Measurements from ENCODE around the gene BBS9.
"Not testable (repeated sequence)": the region's sequence is repeated elsewhere in the genome, so short reads cannot be mapped to it uniquely, and the experiment has no call there.

The BBS9 gene

GRCh38 chr7:33452805-33453502 lies 323.6 kb downstream of the BBS9 start:
- no peak for DNase-seq

DNA sequence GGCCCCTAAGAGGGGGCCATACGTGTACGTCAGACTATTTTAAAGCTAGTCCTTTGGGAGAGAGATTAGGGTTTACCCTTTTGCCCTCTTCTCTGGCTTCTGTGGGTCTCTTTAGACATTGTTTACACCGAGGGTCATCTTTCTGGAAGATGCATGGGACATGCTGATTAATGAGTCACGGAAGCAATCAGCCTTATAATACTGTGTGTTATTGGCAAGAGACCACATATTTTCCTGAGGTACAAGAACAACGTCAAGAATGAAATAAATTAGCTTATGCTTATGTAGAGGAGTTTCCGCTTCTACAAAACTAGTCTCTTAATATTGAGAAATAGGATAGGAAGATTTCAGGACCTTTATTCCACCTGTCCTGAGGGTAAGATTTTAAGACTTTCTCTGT lies 327.7 kb downstream of the BBS9 start:
- DNase-seq = no peak

GRCh38 chr7:33458581-33458980 lies 329.2 kb downstream of the BBS9 start:
- no peak for DNase-seq

GRCh38 chr7:33459340-33459751 lies 330.0 kb downstream of the BBS9 start:
- DNase-seq = no peak

- no peak for DNase-seq
Measured at GRCh38 chr7:33463131-33463530, 333.8 kb downstream of the BBS9 start.

DNA sequence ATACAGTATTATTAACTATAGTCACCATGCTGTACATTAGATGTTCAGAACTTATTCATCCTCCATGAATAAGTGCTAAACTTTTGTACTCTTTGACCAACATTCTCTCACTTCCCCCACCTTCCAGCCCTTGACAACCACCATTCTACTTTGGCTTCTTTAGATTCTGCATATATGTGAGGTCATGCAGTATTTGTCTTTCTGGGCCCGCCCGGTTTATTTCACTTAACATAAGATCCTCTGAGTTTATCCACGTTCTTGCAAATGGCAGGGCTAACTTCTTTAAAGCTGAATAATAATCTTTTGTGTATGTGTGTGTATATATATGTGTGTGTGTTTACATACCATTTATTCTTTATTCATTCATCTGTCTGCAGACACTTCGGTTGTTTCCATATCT lies 336.8 kb downstream of the BBS9 start:
- no peak for DNase-seq

- no peak for DNase-seq
Measured at GRCh38 chr7:33471636-33472242, 342.4 kb downstream of the BBS9 start.

DNA sequence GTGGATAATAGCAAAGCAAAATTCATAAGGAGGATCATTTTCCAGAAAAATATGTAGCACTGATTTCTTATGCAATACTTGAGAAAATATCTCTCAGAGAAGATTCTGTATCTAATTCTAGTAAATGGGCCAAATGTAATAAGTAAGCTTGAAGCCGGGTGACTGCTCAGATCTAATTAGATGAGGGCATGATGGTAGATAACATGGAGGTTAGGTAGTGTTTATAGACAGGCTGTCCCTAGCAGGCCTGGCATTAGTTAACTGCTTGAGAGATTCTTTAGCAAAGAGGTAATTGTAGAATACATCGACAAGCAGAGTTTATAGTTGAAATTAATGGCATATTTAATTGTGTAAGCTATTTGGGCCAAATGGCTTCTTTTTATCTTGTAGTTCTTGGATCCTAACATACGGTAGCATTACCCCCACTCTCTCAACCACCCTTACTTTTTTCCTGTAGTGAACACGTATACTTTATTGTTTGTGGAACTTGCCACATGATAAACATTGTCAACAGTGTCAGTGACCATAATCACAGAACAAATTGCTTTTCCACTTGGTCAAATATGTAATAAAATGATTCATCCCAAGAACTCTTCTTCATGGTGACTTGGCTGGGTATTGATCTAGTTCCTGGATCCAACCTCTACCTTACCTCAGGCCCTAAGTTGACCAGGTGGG lies 343.1 kb downstream of the BBS9 start:
- no peak for DNase-seq

- no peak for DNase-seq
Measured at GRCh38 chr7:33477719-33478480, 348.5 kb downstream of the BBS9 start.

- DNase-seq = not testable (repeated sequence)
Measured at GRCh38 chr7:33484476-33484875, 355.1 kb downstream of the BBS9 start.

DNA sequence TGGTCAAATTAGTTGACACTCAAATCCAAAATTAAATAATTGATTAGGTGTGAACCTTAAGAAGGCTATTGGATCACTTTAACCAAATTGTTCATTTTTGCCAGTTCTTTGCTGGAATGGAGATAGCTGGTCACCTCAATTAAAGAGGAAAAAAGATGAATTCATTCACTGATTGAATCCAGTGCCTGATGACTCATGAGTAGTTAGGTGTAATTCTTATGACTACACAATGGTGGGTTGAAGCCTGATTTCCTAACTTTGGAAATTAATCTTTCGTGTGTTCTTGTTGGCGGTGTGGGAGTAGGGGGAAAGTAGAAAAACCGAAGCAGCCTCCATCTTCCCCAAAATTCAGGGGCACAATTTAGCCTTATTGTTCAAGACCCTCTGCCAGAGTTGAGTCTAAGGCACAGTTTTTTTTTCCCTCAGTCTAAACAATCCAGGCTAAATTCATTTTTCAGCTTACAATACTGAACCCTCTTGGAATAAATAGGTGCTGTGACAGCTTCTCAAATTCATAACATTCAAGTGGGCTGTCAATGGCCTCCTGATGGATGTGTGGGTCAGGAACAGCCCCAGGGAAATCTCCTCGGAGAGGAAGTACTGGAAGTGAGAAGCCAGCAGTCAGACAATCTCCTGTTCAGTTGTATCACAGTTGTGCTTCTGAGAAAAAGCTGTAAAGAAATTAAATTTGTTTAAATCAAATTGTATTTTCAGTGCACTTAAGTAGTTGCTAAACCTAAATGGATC lies 356.6 kb downstream of the BBS9 start:
- no peak for DNase-seq

- no peak for DNase-seq
Measured at GRCh38 chr7:33486633-33487032, 357.3 kb downstream of the BBS9 start.

DNA sequence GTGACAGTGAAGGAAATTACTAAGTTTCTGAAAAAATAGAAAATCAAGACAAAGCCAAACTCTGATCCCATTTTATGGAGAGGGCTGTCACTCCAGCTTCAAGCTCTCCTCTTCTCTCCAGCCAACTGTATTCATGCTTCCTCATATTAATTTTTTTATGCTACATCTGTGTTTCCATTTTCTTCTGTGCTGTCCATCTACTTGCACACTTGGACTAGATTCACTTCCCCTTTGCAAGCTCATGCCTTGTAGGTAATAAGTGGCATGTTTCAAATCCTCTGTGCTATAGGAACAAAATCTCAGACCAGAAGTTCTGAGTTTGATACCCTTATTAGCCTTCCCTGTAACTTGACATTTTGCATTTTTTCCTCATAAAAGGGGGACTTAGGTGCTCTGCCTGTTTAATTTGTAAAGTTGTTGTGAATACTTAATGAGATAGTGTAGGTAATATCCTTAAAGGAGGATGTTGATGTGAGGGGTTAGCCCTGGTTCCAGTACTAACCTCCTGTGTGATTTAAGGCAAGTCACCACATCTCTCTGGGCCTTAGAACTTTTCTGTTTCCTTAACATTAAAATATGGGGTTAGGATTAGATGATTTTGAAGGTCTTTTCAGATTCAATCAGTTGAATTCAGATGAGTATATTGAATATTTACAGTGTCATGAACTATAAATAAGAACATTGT lies 358.8 kb downstream of the BBS9 start:
- DNase-seq = no peak

GRCh38 chr7:33494474-33494873 lies 365.1 kb downstream of the BBS9 start:
- no peak for DNase-seq

DNA sequence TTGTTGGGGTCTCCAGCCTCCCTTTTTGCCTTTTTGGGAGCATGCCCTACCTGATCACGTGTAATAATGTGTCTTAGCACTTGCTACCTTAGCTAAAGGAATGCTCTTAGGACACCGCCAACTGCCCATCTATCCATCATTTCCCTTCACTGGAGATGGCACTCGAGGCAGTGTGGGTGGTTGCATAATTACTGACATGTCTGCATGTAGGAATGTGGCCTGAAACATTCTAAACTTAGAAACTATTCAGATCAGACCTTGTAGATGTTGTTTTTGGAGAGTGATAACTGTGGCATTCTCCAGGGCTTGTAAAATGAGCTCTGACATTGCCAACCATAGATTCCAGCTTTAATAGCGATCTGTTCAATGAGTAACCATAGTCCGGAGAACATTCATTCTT lies 365.8 kb downstream of the BBS9 start:
- DNase-seq = no peak

- DNase-seq = no peak
Measured at GRCh38 chr7:33497051-33497450, 367.7 kb downstream of the BBS9 start.

GRCh38 chr7:33500703-33501701 lies 371.6 kb downstream of the BBS9 start:
- DNase-seq = no peak

DNA sequence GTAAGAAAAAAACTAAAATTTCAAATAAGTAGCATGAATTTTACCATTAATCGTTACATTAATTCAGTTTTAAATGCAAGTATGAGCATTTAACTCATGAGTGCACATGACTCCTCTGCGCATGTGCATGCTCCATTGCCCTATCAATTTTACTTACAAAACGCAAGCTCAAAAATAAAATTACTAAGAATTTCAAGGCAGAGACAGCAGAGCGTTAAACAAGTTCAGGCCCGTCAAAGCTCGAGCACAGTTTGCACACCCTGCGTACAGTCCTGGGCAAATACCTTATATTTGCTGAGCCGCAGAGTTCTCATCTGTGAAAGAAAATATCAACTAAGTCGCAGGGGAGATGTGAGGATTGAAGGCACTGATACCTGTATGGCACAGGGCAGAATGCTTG lies 373.6 kb downstream of the BBS9 start:
- DNase-seq = no peak

DNA sequence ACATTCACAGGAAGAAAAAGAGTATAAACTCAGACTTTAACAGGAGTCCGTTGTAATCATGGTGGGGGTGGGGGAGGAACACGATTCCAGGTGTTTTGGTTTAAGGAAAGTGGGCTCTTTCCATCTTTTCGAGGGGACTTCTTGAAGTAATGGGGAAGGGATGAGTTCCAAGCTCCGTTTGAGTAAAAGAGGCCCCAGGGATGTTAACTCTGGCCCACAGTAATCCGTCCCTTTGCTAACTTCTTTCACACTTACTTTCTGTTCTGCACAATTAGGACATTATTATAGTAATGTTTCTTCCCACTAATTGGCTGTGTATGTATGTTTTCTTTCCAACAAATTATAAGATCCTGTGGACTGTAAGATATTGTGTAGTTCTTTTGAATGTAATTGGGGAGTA lies 374.4 kb downstream of the BBS9 start:
- DNase-seq = no peak

- no peak for DNase-seq
Measured at GRCh38 chr7:33504266-33504665, 374.9 kb downstream of the BBS9 start.

DNA sequence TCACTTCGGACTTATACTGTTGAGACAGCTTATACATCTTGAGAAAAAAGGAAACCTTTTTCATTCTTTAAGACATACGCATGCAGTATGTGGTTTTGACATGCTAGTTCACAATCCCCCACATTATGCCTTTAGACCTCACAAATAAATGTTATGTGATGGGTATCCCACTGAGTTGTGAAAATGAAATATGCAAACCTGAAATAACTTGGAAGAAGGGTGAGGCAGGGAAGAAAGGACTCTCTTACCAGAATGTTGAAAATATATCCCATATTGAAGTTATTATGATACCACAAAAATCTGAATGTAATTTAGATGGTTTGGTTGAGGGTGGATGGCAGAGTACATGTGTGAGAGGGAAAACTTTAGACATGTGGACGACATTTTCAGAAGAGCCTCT lies 379.8 kb downstream of the BBS9 start:
- no peak for DNase-seq

Measured in activated T-cell treated with anti-CD3 and anti-CD28 coated beads for 4 hours (primary cell).